ENCODE results near the gene FLVCR1.

GRCh38 chr1:212838145-212838544 is 19.9 kb upstream of the FLVCR1 start:
- no peak for TF ChIP-seq CTCF (IDR thresholded peaks at IDR 0.05; ENCODE audit: insufficient read depth, low read length, poor library complexity, severe bottlenecking)
- no peak for TF ChIP-seq EZH2phosphoT487 (conservative IDR thresholded peaks at IDR 0.05; ENCODE audit: low read length)

Measured in SU-DHL-6 (cell line).